ENCODE data around the gene LYSMD2.

GRCh38 chr15:51726302-51727073, 11.0 kb downstream of the LYSMD2 start:
- TF ChIP-seq CTCF (IDR thresholded peaks at IDR 0.05) (no peak), ATF3 (CRISPR knock-in tag; conservative IDR thresholded peaks at IDR 0.05) (no peak), KAT7 (CRISPR knock-in tag; IDR thresholded peaks at IDR 0.05; ENCODE audit: borderline replicate concordance) (no peak), E2F1 (CRISPR knock-in tag; IDR thresholded peaks at IDR 0.05) (no peak), OVOL2 (CRISPR knock-in tag; IDR thresholded peaks at IDR 0.05; ENCODE audit: borderline replicate concordance) (no peak), MLX (CRISPR knock-in tag; IDR thresholded peaks at IDR 0.05) (no peak), ZNF512 (CRISPR knock-in tag; IDR thresholded peaks at IDR 0.05; ENCODE audit: borderline replicate concordance) (no peak), USF1 (CRISPR knock-in tag; IDR thresholded peaks at IDR 0.05) (no peak), ESRRA (CRISPR knock-in tag; IDR thresholded peaks at IDR 0.05; ENCODE audit: borderline replicate concordance) (no peak), ZNF423 (CRISPR knock-in tag; IDR thresholded peaks at IDR 0.05) (no peak)

Measured in WTC11 (cell line).